ENCODE data around the gene UNK. TPM values are rescaled to one million over a fixed set of nuclear protein-coding genes. Genes with fewer than 3 reads are reported as not detected.
A peak's percentile ranks its signal among the peaks of the same experiment; 100 is the strongest.
"Not testable (repeated sequence)": the region's sequence is repeated elsewhere in the genome, so short reads cannot be mapped to it uniquely, and the experiment has no call there.

Gene UNK
- total RNA-seq, 4 donors from 2014 or later = 19.4 to 38.9 (median 24.3) TPM

DNA sequence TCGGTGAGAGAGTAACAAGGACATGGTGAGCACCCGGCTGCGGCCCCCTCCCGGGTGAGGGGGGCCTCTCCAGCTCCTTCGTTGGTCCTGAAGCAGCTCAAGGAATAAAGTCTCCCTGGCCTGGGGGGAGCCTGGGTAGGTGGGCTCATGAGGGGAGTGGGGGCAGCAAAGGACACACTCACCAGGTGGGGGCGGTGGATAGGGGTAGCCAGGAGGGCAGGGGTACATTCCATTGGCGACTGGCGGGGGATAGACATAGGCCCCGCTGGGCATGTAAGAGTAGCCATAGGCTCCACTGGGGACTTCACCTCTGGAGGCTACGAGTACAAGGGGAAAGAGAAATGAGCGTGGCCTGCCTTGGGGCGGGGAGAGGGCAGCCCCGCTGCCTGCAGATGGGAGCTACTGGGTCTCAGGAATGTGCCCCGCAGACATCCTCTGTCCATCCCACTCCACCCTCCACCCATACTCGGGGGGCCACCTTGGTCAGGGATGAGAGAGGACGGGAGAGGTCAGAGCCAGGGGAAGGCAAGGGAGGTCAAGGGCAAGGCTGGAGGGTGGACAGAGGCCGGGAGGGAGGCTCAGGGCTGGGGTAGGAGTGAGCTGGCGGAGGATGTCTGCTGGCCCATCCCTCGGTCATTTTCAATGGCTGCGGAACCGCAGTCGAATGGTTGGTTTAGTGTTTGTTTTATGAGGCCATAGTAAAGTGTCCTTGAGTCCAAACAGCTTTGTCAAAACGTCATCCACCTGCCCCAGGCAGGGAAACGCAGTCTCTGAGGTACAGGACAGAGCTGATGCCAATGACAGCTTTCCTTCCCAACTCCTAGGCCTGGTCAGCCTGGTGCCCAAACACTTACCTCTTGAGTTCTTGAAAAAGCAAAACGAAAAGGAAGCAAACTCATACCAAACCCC is 63.3 kb downstream of the UNK start:
- DNase-seq (ENCODE audit: low spot score) (no peak), ATAC-seq (ENCODE audit: low FRiP score) (no peak)
- TF ChIP-seq, protein P1, sequence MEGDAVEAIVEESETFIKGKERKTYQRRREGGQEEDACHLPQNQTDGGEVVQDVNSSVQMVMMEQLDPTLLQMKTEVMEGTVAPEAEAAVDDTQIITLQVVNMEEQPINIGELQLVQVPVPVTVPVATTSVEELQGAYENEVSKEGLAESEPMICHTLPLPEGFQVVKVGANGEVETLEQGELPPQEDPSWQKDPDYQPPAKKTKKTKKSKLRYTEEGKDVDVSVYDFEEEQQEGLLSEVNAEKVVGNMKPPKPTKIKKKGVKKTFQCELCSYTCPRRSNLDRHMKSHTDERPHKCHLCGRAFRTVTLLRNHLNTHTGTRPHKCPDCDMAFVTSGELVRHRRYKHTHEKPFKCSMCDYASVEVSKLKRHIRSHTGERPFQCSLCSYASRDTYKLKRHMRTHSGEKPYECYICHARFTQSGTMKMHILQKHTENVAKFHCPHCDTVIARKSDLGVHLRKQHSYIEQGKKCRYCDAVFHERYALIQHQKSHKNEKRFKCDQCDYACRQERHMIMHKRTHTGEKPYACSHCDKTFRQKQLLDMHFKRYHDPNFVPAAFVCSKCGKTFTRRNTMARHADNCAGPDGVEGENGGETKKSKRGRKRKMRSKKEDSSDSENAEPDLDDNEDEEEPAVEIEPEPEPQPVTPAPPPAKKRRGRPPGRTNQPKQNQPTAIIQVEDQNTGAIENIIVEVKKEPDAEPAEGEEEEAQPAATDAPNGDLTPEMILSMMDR (IDR thresholded peaks at IDR 0.05) = no peak

DNA sequence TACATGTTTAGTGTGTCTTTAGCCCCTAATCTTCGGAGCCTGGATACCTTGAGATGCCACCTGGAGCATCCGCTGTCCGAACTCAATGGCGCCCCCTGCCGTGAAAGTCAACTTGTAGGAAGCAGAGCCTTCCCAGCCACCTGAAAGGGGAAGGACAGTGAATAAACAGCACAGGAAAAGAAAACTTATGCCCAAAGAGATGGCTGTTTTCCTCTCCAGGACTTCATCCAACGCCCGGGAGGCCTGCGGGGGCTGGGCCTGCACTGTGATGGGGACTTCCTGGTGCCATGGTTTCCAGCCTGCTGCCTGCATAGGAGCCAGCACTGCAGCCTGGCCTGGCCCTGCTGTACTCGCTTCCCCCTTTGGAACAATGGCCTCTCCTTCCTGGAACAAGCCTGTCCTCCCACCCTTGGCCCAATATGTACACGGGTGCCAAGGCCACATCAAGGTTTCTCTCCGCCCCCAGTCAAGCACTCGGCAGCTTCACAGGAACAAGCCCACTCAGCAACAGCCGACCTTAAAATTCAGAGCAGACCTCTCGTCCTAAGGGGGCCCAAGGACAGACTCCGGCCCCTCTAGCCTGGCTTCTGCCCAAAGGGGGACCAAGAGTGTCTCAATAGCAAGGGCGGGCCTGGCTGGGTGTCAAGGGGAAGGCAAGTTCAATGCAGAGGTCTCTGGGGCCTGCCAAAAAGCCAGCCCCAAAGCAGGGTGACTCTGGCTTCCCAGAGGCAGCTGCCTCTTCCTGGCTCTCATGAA is 64.1 kb downstream of the UNK start:
- DNase-seq (ENCODE audit: low spot score) (peak; percentile 93), ATAC-seq (ENCODE audit: low FRiP score) (no peak)
- TF ChIP-seq, protein P1 (IDR thresholded peaks at IDR 0.05) = no peak

DNA sequence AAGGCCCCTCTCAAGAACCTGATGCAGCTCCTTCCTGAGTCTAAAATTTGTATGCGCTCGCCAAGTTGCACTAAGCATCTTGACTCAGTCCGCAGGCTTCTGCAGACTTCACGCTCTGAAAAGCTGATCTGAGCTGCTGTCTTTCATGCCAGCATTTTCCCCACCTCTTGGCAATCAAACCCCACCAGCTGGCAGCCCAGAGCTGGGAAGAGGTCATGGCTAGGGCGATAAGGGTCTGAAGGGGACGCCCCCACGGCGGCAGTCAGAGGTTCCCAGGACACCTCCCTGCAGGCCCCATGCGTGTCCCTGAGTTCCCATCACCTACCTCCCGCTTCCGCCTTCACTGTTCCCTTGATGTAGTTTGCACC is 64.7 kb downstream of the UNK start:
- no peak for DNase-seq (ENCODE audit: low spot score)
- TF ChIP-seq, protein P1 (IDR thresholded peaks at IDR 0.05) = no peak
- ATAC-seq (ENCODE audit: low FRiP score) = no peak

DNA sequence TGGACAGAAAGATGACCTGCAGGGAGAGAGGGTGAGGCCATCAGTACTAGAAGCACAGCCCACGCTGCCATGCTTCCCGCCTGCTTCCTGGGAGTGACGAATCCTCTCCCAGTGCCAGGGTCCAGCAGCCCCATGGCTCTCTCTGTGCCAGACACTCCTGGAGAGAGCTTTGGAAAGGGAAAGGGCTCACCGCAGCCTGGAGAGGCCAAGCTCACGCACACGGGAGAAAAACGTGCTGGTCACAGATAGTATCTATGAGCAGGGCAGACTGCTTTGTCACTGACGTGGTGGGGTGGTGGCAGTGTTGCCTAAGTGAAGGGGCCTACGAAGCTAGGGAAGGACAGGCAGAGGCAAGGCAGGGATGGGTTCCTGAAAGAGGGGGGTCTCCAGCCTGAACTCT is 65.1 kb downstream of the UNK start:
- no peak for ATAC-seq (ENCODE audit: low FRiP score)
- TF ChIP-seq, protein P1 (IDR thresholded peaks at IDR 0.05) = no peak
- DNase-seq (ENCODE audit: low spot score) = no peak

DNA sequence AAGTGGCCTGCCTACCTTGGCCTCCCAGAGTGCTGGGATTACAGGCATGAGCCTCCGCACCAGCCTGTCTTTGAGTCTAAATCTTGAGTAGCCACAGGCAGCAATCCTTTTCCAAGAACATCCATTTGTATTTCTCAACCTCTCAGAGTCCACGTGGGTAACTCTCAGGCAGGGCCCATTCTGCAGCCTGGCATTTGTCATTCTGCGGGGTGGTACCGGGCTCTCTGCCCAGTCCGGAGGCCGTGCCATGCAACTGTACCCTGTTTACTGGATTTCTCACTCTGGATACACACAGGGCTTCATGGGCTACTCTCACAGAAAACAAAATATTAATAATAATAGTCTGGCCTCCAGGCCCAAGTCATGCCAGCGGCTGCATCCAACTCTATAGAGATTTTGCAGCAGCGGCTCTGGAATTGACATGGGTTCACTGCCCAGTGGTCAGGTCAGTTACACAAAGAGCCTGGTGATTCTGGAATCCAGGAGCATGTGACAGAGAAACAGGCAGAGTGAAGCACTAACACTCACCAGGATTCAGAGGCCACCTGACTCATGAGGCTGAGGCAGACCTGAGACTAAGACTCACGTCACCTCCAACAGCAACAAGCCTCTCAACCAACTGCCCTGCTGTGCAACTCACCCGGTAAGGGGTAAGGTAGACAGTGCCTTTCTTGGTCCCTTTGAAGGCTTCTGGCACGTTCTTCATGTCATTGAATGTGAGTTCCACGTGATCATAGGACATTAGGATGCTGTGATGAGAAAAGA is 66.5 kb downstream of the UNK start:
- TF ChIP-seq, protein P1 (IDR thresholded peaks at IDR 0.05) = no peak
- ATAC-seq (ENCODE audit: low FRiP score) = no peak

DNA sequence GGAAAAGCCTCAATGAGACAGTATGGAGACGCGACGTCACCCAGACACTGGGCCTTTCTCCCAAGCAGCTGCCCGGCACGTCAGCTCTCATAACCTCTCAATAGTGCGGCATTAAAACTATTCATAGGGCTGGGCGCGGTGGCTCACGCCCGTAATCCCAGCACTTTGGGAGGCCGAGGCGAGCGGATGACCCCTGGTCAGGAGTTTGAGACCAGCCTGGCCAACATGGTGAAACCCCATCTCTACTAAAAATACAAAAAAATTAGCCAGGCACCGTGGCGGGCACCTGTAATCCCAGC is 67.0 kb downstream of the UNK start:
- not testable (repeated sequence) for DNase-seq (ENCODE audit: low spot score)

More for the DNA sequence above, 66.5 kb downstream of the UNK start:
- DNase-seq (ENCODE audit: low spot score) = no peak

DNA sequence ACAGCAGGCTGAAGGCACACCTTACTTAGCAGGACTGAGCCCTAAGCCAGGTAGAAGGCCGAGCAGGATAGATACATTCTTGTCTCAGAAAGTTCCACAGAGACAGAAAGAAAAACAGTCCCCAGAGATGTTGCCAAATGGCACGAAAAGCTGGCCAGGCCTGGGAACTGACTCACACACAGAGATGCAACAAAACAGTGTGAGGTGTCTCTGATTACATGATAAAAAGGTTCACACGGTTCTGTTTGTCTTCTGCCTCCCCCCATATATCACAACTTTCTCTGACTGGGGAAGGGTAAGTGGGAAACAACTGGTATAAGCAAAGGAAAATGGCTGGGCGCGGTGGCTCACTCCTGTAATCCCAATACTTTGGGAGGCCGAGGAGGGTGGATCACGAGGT is 68.8 kb downstream of the UNK start:
- no peak for DNase-seq (ENCODE audit: low spot score)
- no peak for ATAC-seq (ENCODE audit: low FRiP score)
- TF ChIP-seq, protein P1 (IDR thresholded peaks at IDR 0.05) = no peak

More for the DNA sequence above, 67.0 kb downstream of the UNK start:
- not testable (repeated sequence) for ATAC-seq (ENCODE audit: low FRiP score)

Measured in omental fat pad (tissue), 4 donors.